Adrenal gland (tissue), 12 donors: ENCODE data around the gene SNX20. TPM values are rescaled to one million over a fixed set of nuclear protein-coding genes. Genes with fewer than 3 reads are reported as not detected.

Experiments used
- DNase-seq, 7 donors: peaks; one replicate each; pipeline ENCODE4 v3.0.0-alpha.2; 2019 to 2020
- H3K27ac ChIP-seq, 5 donors: fragments of 200-600 bp; sonication (generic) in 4 of 5; 1 replicate in 3 of 5; 2 replicates in 2 of 5; pipeline versions ENCODE4 v1.5.1 to v1.8.0; 2016 to 2020; ENCODE audit warnings: mild to moderate bottlenecking in 1 of 5
- H3K27me3 ChIP-seq: fragments of 200-600 bp; 2 replicates; pipeline ENCODE4 v1.8.0; 2021
- H3K36me3 ChIP-seq, 2 donors: fragments of 200-600 bp; replicated peaks in 1 of 2; 1 replicate in 1 of 2; 2 replicates in 1 of 2; pipeline versions ENCODE4 v1.5.1 to v1.8.0; 2018 to 2022
- H3K4me1 ChIP-seq, 2 donors: fragments of 200-600 bp; replicated peaks in 1 of 2; 1 replicate in 1 of 2; 2 replicates in 1 of 2; pipeline versions ENCODE4 v1.5.1 to v1.8.0; 2018 to 2021
- H3K4me3 ChIP-seq, 4 donors: fragments of 200-600 bp; sonication (generic) in 3 of 4; one replicate each; pipeline ENCODE4 v1.5.1; 2016 to 2018
- H3K9me3 ChIP-seq, 3 donors: fragments of 200-600 bp; sonication (generic) in 1 of 3; replicated peaks in 1 of 3; 1 replicate in 2 of 3; 2 replicates in 1 of 3; pipeline versions ENCODE4 v1.5.1 to v1.8.0; 2016 to 2021
- POLR2A ChIP-seq, 2 donors: fragments of 450-650 bp; IDR thresholded peaks; one replicate each; pipeline ENCODE4 v1.6.1; 2017; ENCODE audit warnings: antibody characterized with exemption in 2 of 2, mild to moderate bottlenecking in 2 of 2, moderate library complexity in 1 of 2
- WGBS, 4 donors: extraction: QIAGEN DNeasy Blood & Tissue Kit in 2 of 4; methylation state at CpG; one replicate each; pipeline versions ENCODE4 v1.1.5 to v1.1.7; 2013 to 2017; 5-methylcytosine and 5-hydroxymethylcytosine counted together
- intact Hi-C, 2 donors: fragments of 100-400 bp; cut with DNase I; formaldehyde crosslinking; loops; one replicate each; pipeline versions ENCODE4 v1.14.1 to v1.15.0; 2022 to 2023
- polyA plus RNA-seq, 3 donors: library from polyadenylated mRNA; stranded (reverse); fragments of 200-250 nt in 2 of 3; fragments of 350-450 nt in 1 of 3; fragmentation: Illumina TruSeq in 1 of 3; extraction: RNeasy Lipid Tissue Mini Kit (QIAGEN cat#74804) in 1 of 3; gene quantifications; one replicate each; pipeline ENCODE4 v1.2.3, GENCODE V29; 2013 to 2014
- total RNA-seq, 9 donors: library from RNA; depleted of rRNA in 4 of 9; stranded (reverse); fragments of >200 nt in 4 of 9; fragments of 120-200 nt in 1 of 9; fragmentation: NEBNext Ultra II Directional in 1 of 9; extraction: Animal tissue kit (Norgen Biotek cat#: 25700) in 1 of 9; gene quantifications; one replicate each; pipeline versions ENCODE4 v1.1.0 to v1.2.4, GENCODE V29; 2013 to 2023
- TF ChIP-seq, protein P1 (sequence below), 6 experiments: fragments of 450-650 bp in 4 of 6; fragments of 200-600 bp in 2 of 6; sonication (generic) in 1 of 6; IDR thresholded peaks; 1 replicate in 5 of 6; 2 replicates in 1 of 6; pipeline versions ENCODE4 v1.5.1 to v1.8.0; 2016 to 2021; ENCODE audit warnings: antibody characterized with exemption in 6 of 6, mild to moderate bottlenecking in 2 of 6, moderate library complexity in 1 of 6
- donor health status: healthy with polysubstance abuse.
- donor health status: Bipolar disorder and iron deficiency.
- donor health status: DM: yes; HTN: yes; CAD: no.
- donor health status: DM: no; HTN: no; CAD: no.
- donor health status: DM: no; HTN: no; CAD: no.
- donor health status: DM: yes; HTN: yes; CAD: no.

SNX20 gene
- total and polyA plus RNA-seq, 12 donors: 0.12 to 4.0 (median 2.6) TPM

DNA sequence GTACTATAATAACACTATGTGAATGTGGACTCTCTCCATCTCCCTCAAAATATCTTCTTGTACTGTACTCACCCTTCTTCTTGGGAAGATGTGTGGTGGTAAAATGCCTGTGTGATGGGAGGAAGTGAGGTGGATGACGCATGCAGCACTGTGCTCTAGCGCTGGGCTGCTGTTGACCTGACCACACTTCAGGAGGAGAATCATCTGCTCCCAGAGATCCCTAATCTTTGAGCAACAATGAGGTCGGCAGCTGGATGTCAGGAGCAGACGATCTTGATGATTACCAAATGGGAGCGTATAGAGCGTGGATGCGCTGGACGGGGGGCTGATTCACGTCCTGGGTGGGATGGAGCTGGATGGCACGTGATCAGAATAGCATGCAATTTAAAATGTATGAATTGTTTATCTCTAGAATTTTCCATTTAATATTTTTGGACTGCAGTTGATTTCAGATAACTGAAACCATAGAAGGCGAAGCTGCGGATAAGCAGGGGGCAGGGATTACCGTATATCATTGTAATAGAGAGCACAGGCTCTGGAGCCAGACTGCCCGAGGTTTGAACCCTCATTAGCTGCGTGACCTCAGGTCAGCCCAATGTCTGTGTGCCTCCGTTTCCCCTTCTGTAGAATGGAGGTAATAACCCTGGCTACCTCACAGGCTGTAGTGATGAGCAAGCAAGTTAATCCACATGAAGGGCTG is 37.1 kb upstream of the SNX20 start:
- no peaks in the 10 kb centered on the region for H3K4me1 ChIP-seq
- WGBS, 4 donors: 57 to 79% (median 69%) methylated on average over 16 of the region's 16 CpGs
- DNase-seq: no peak
- no peaks in the 10 kb centered on the region for H3K27me3 ChIP-seq
- no peak for TF ChIP-seq POLR2A (IDR thresholded peaks at IDR 0.05)
- TF ChIP-seq, protein P1, sequence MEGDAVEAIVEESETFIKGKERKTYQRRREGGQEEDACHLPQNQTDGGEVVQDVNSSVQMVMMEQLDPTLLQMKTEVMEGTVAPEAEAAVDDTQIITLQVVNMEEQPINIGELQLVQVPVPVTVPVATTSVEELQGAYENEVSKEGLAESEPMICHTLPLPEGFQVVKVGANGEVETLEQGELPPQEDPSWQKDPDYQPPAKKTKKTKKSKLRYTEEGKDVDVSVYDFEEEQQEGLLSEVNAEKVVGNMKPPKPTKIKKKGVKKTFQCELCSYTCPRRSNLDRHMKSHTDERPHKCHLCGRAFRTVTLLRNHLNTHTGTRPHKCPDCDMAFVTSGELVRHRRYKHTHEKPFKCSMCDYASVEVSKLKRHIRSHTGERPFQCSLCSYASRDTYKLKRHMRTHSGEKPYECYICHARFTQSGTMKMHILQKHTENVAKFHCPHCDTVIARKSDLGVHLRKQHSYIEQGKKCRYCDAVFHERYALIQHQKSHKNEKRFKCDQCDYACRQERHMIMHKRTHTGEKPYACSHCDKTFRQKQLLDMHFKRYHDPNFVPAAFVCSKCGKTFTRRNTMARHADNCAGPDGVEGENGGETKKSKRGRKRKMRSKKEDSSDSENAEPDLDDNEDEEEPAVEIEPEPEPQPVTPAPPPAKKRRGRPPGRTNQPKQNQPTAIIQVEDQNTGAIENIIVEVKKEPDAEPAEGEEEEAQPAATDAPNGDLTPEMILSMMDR (IDR thresholded peaks at IDR 0.05): no peak
- H3K4me3 ChIP-seq: no peak overlapping the region
- no peaks in the 10 kb centered on the region for H3K36me3 ChIP-seq
- intact Hi-C loops: no loop called here
- H3K27ac ChIP-seq: no peak overlapping the region
- H3K9me3 ChIP-seq: no peaks in the 10 kb centered on the region

DNA sequence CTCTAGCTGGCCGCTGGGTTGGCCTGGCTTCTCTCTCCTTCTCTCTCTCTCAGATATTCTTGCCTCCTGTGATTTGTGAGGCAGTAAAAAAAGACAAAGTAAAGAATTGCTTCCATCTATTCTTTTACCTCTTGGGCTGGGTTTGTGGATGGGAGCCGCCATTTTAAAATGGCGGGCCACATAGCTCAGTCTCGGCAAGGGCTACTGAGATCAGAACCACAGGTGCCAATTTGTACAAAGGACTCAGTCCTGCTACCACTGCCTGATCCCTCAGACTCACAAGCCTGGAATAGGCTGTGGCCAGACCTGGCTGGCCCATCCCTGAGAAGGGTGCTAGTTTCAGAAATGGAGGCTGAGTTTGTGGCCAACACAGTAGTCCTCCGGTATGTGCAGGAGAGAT is 36.4 kb upstream of the SNX20 start:
- DNase-seq: no peak
- WGBS, 4 donors: 89 to 97% (median 92%) methylated on average over 5 of the region's 5 CpGs
- TF ChIP-seq, protein P1 (IDR thresholded peaks at IDR 0.05): no peak
- TF ChIP-seq POLR2A (IDR thresholded peaks at IDR 0.05): no peak
- Histone ChIP-seq H3K27me3 (no peaks in the 10 kb centered on the region), H3K27ac (no peak overlapping the region), H3K36me3 (no peaks in the 10 kb centered on the region), H3K4me3 (no peak overlapping the region), H3K9me3 (no peaks in the 10 kb centered on the region), H3K4me1 (no peaks in the 10 kb centered on the region)
- intact Hi-C loops: no loop called here

DNA sequence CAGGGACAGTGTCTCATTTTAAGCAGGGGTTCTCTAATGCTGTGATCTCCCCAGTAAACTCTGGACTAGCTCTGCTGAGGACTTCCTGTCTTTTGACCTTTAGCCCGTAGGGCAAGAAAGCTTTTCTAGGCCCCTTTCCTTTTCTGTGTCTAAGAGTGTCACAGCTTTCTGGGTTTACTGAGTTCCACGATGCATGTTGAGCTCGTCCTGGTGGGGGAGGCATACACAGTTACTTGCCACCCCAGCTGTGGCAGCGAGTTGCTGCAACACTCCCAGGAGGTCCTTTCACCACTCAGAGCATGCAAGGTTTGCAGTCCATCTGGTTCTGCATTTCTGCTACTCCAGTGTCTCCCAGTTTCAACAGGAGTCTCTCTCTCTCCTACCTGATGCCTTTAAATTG is 36.0 kb upstream of the SNX20 start:
- H3K27ac ChIP-seq: no peak overlapping the region
- intact Hi-C loops: no loop called here
- no peak for TF ChIP-seq POLR2A (IDR thresholded peaks at IDR 0.05)
- TF ChIP-seq, protein P1 (IDR thresholded peaks at IDR 0.05): no peak
- H3K36me3 ChIP-seq: no peaks in the 10 kb centered on the region
- DNase-seq: no peak
- WGBS, 4 donors: 68 to 81% (median 74%) methylated on average over 4 of the region's 4 CpGs
- H3K27me3 ChIP-seq: no peaks in the 10 kb centered on the region
- H3K4me1 ChIP-seq: no peaks in the 10 kb centered on the region
- no peak overlapping the region for H3K4me3 ChIP-seq
- no peaks in the 10 kb centered on the region for H3K9me3 ChIP-seq

DNA sequence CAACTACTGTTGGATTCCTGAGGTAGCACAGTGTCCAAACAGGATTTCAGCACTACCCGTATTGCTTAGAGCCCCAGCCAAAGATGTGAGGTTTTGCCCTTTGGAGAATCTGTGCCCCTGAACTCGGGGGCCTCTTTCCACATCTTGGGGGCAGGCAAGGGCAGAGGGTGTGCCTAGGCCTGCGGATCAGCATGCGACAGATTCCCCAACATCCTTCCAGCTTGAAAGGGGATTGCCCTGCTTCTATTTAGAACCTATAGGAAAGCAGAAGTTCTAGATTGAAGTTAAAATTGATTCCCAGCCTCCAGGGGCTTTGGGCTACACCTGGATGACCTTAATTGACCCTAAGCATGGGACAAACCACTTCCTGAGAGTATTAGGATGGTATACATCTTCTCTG is 31.8 kb upstream of the SNX20 start:
- no peak for DNase-seq
- intact Hi-C loops: no loop called here
- Histone ChIP-seq H3K4me3 (no peak overlapping the region), H3K4me1 (no peaks in the 10 kb centered on the region), H3K27me3 (no peaks in the 10 kb centered on the region), H3K36me3 (no peaks in the 10 kb centered on the region), H3K9me3 (no peaks in the 10 kb centered on the region), H3K27ac (no peak overlapping the region)
- TF ChIP-seq POLR2A (IDR thresholded peaks at IDR 0.05): no peak
- TF ChIP-seq, protein P1 (IDR thresholded peaks at IDR 0.05): no peak
- WGBS, 4 donors: 66 to 100% (median 73%) methylated on average over 1 to 4 of the region's 4 CpGs
